Naive thymus-derived CD4-positive, alpha-beta T cell (primary cell): ENCODE data around the gene NPAS3. TPM values are rescaled to one million over a fixed set of nuclear protein-coding genes. Genes with fewer than 3 reads are reported as not detected.

Source experiments
- ATAC-seq: fragments of 150-1000 bp; cut with Tn5 transposase; 2 replicates; pipeline ENCODE4 v1.10.0; 2021; ENCODE audit warnings: mild to moderate bottlenecking, moderate library complexity
- CTCF ChIA-PET: fragments of 350-600 bp; sonication (Branson Sonifier 250); formaldehyde crosslinking; loops from one replicate; lab custom pipeline; 2021; ENCODE audit warnings: antibody characterized with exemption; lab: Charles Lee
- POLR2A ChIA-PET: fragments of 350-600 bp; sonication (Branson Sonifier 250); formaldehyde crosslinking; loops from one replicate; lab custom pipeline; 2021; ENCODE audit warnings: antibody characterized with exemption, inconsistent platforms; lab: Charles Lee
- DNase-seq, 9 donors: peaks; one replicate each; pipeline versions ENCODE4 v3.0.0 to v3.0.0-alpha.2; 2020 to 2022; ENCODE audit warnings: mixed read lengths in 1 of 9
- H3K27ac ChIP-seq: one replicate; pipeline ENCODE4 v1.7.0; 2013; ENCODE audit warnings: mild to moderate bottlenecking, low read depth, low read length, moderate library complexity
- H3K27me3 ChIP-seq, 2 donors: one replicate each; pipeline ENCODE4 v1.7.0; 2013; ENCODE audit warnings: low read length in 2 of 2, mild to moderate bottlenecking in 2 of 2, moderate library complexity in 2 of 2; ENCODE audit not compliant: control insufficient read depth in 2 of 2, insufficient read depth in 2 of 2
- H3K36me3 ChIP-seq, 3 experiments: 1 replicate in 2 of 3; 2 replicates in 1 of 3; pipeline ENCODE4 v1.7.0; 2013; ENCODE audit warnings: low read length in 3 of 3, mild to moderate bottlenecking in 3 of 3, moderate library complexity in 1 of 3; ENCODE audit not compliant: insufficient read depth in 3 of 3, control insufficient read depth in 2 of 3
- H3K4me1 ChIP-seq, 2 donors: one replicate each; pipeline ENCODE4 v1.7.0; 2013; ENCODE audit warnings: low read length in 2 of 2, mild to moderate bottlenecking in 2 of 2, moderate library complexity in 1 of 2; ENCODE audit not compliant: control insufficient read depth in 2 of 2, insufficient read depth in 2 of 2
- H3K4me3 ChIP-seq: 2 replicates; pipeline ENCODE4 v1.7.0; 2013; ENCODE audit warnings: mild to moderate bottlenecking, low read length
- H3K9me3 ChIP-seq, 3 experiments: 1 replicate in 2 of 3; 2 replicates in 1 of 3; pipeline ENCODE4 v1.7.0; 2013; ENCODE audit warnings: low read length in 3 of 3; ENCODE audit not compliant: control insufficient read depth in 2 of 3
- H3K27ac Mint-ChIP-seq, 9 donors: one replicate each; pipeline ENCODE4 v1.8.0; 2020 to 2022; ENCODE audit warnings: mixed read lengths in 9 of 9, mild to moderate bottlenecking in 8 of 9, moderate library complexity in 5 of 9, inconsistent platforms in 2 of 9
- H3K27me3 Mint-ChIP-seq, 5 donors: one replicate each; pipeline ENCODE4 v1.8.0; 2021 to 2022; ENCODE audit warnings: mixed read lengths in 5 of 5, mild to moderate bottlenecking in 1 of 5
- H3K36me3 Mint-ChIP-seq, 5 donors: one replicate each; pipeline ENCODE4 v1.8.0; 2020 to 2022; ENCODE audit warnings: mixed read lengths in 5 of 5, mild to moderate bottlenecking in 3 of 5, inconsistent platforms in 1 of 5
- H3K4me1 Mint-ChIP-seq, 7 donors: one replicate each; pipeline ENCODE4 v1.8.0; 2020 to 2022; ENCODE audit warnings: mixed read lengths in 7 of 7, mild to moderate bottlenecking in 3 of 7, inconsistent platforms in 1 of 7
- H3K4me3 Mint-ChIP-seq, 10 donors: one replicate each; pipeline ENCODE4 v1.8.0; 2020 to 2022; ENCODE audit warnings: mild to moderate bottlenecking in 10 of 10, mixed read lengths in 10 of 10, moderate library complexity in 6 of 10, inconsistent platforms in 2 of 10
- H3K9me3 Mint-ChIP-seq, 11 donors: one replicate each; pipeline ENCODE4 v1.8.0; 2020 to 2022; ENCODE audit warnings: mixed read lengths in 11 of 11, mild to moderate bottlenecking in 4 of 11, inconsistent platforms in 1 of 11, moderate library complexity in 1 of 11
- intact Hi-C, 2 donors: fragments of 100-400 bp; cut with micrococcal nuclease; formaldehyde crosslinking; loops; one replicate each; pipeline ENCODE4 v1.15.1; 2023
- polyA plus RNA-seq, 2 donors: library from polyadenylated mRNA; unstranded; fragments of 300-500 nt; fragmentation: Illumina TruSeq; gene quantifications; one replicate each; pipeline ENCODE4 v1.2.3, GENCODE V29; 2021
- total RNA-seq, 6 experiments: library from RNA in 5 of 6; stranded (reverse) in 5 of 6; gene quantifications; 1 replicate in 5 of 6; 2 replicates in 1 of 6; pipeline ENCODE4 v1.2.3 and lab custom pipeline; 2021 to 2026

Gene NPAS3
- total and polyA plus RNA-seq, 7 experiments from 2014 or later: not detected

DNA sequence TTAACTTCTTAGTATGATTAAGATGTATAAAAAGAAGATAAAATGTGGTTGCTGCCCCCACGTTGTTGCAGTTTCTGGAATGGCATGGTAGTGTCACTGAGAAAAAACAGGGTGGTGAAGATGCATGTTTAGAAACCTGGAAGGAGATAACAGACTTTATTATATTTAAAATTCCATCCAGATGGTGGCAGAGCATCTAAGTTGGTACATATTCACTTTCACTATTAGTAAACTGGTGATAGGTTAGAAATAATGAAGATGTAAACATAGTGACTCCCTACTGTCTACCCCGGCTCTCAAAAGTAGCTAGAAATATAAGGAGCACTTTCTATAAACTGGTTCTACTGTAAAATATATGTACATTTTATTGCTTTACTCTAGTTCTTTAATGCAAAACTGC, 279.3 kb downstream of the NPAS3 start:
- H3K27ac ChIP-seq: no peak overlapping the region
- POLR2A ChIA-PET: no interaction called here
- intact Hi-C loops: no loop called here
- no peaks in the 10 kb centered on the region for H3K4me1 ChIP-seq
- Mint-ChIP-seq H3K4me1 (no peaks in the 10 kb centered on the region), H3K27me3 (no peaks in the 10 kb centered on the region), H3K27ac (no peak overlapping the region), H3K9me3 (peaks cover 0 to 12% (median 0%) of the 10 kb centered on the region in 11 donors), H3K4me3 (no peak overlapping the region), H3K36me3 (peaks cover 0 to 4% (median 0%) of the 10 kb centered on the region in 5 donors)
- ATAC-seq: no peak
- no peaks in the 10 kb centered on the region for H3K9me3 ChIP-seq
- no peaks in the 10 kb centered on the region for H3K36me3 ChIP-seq
- no peak overlapping the region for H3K4me3 ChIP-seq
- no peaks in the 10 kb centered on the region for H3K27me3 ChIP-seq
- DNase-seq: no peak
- CTCF ChIA-PET: no interaction called here

DNA sequence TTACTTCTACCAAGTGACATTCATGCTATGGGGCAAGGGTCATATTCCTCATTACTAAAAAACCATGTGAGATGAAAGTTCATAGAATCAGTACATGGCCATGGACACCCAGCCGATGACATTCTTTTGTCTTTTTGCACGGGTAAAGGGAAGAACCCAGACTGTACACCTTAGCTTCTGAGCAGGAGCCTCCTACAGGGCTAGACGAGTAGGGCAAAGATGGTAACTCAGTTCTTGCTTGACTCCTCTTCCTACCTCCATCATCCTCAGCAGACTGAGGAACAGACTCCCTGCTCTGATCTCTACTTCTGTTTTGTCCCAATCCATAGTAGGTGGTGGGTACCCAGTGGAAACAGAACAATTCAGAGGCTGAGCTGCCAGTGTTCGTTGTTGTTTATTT, 281.3 kb downstream of the NPAS3 start:
- H3K4me3 ChIP-seq: no peak overlapping the region
- Mint-ChIP-seq H3K4me1 (no peaks in the 10 kb centered on the region), H3K36me3 (peaks cover 0 to 4% (median 0%) of the 10 kb centered on the region in 5 donors), H3K27me3 (no peaks in the 10 kb centered on the region), H3K27ac (no peak overlapping the region), H3K9me3 (peaks cover 0 to 12% (median 2%) of the 10 kb centered on the region in 11 donors), H3K4me3 (no peak overlapping the region)
- DNase-seq: no peak
- no peaks in the 10 kb centered on the region for H3K9me3 ChIP-seq
- no peaks in the 10 kb centered on the region for H3K4me1 ChIP-seq
- POLR2A ChIA-PET: no interaction called here
- H3K27me3 ChIP-seq: no peaks in the 10 kb centered on the region
- H3K27ac ChIP-seq: no peak overlapping the region
- intact Hi-C loops: no loop called here
- ATAC-seq: no peak
- CTCF ChIA-PET: no interaction called here
- H3K36me3 ChIP-seq: no peaks in the 10 kb centered on the region

DNA sequence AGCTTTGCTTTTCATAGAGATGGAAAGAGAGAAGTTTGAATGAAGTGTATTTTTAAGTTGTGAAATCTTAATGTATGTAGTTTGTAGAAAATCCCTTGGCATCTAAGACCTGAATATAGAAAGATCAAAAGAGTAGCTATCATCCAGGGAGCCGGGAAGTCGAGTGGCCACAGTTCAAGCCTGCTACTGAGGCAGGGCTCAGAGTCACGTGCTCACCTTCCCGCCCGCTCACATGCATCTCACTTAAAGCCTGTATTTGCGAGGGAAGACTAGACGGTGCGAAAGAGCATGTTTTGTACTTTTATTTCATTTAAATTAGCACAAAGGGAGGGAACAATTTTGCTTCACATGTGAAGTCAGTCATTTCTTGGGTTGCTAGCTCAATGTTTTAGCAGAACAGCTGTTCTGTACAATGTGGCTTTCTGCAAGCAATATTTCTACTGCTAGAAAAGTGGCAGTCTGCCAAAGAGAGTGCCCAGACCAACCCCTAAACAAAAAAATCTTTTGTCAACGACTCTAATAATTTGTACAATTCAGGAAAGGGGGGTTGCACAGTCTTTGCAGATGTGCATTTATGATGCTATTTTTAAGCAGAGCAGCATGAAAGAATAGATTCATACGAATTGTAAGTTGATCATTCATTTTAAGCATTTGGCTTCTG, 290.7 kb downstream of the NPAS3 start:
- no peak overlapping the region for H3K4me3 Mint-ChIP-seq
- Histone ChIP-seq H3K4me1 (no peaks in the 10 kb centered on the region), H3K9me3 (no peaks in the 10 kb centered on the region), H3K4me3 (no peak overlapping the region), H3K27ac (no peak overlapping the region), H3K27me3 (no peaks in the 10 kb centered on the region), H3K36me3 (no peaks in the 10 kb centered on the region)
- peaks cover 0 to 1% (median 0%) of the 10 kb centered on the region in 5 donors for H3K27me3 Mint-ChIP-seq
- H3K27ac Mint-ChIP-seq: no peak overlapping the region
- intact Hi-C loops: no loop called here
- DNase-seq (no peak), ATAC-seq (no peak)
- H3K4me1 Mint-ChIP-seq: no peaks in the 10 kb centered on the region
- no peaks in the 10 kb centered on the region for H3K36me3 Mint-ChIP-seq
- ChIA-PET CTCF (no interaction called here), POLR2A (no interaction called here)
- H3K9me3 Mint-ChIP-seq: peaks cover 0 to 2% (median 0%) of the 10 kb centered on the region in 11 donors

DNA sequence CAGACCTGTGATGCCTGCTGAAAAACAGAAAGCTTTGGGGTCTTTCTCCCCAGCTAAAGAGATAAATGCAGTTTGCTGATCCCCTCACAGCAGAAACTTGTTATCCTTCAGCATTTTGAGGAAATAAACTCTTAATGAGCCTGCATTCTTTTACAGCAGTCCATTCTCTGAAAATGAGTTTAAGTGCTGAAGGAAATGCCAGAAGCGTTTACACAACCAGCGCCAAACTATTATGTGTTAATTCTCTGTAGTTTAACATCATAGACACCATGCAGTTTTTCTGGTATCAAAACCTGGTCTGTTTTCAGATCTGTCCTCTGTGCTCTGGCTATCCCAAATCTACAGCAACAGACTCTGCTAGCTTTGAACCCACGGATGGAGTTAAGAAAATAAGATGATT, 291.3 kb downstream of the NPAS3 start:
- ChIA-PET POLR2A (no interaction called here), CTCF (no interaction called here)
- peaks cover 0 to 1% (median 0%) of the 10 kb centered on the region in 5 donors for H3K27me3 Mint-ChIP-seq
- Histone ChIP-seq H3K36me3 (no peaks in the 10 kb centered on the region), H3K27me3 (no peaks in the 10 kb centered on the region), H3K27ac (no peak overlapping the region), H3K4me3 (no peak overlapping the region), H3K9me3 (no peaks in the 10 kb centered on the region), H3K4me1 (no peaks in the 10 kb centered on the region)
- intact Hi-C loops: no loop called here
- H3K36me3 Mint-ChIP-seq: no peaks in the 10 kb centered on the region
- no peak overlapping the region for H3K27ac Mint-ChIP-seq
- DNase-seq (no peak), ATAC-seq (no peak)
- no peaks in the 10 kb centered on the region for H3K4me1 Mint-ChIP-seq
- no peak overlapping the region for H3K4me3 Mint-ChIP-seq
- peaks cover 0 to 2% (median 0%) of the 10 kb centered on the region in 11 donors for H3K9me3 Mint-ChIP-seq

DNA sequence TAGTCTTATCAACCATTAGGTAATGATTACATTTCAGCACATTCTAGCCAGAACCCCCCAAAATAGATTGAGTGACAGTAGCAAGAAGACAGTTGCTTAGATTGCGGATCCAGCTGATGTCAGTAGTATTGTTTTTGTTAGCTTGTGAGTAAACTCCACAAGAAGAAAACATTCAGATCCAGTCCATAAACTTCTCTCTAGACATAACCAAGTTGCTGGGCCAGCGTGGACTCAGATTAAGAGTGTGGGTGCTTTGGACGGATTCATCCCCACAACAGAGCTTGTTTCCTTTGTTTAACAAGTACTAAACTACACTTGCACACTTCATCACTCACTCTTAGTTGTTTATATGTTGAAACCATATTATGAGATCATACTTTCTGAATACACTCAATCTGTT, 293.4 kb downstream of the NPAS3 start:
- H3K4me3 ChIP-seq: no peak overlapping the region
- Mint-ChIP-seq H3K27ac (no peak overlapping the region), H3K9me3 (peaks cover 0 to 4% (median 0%) of the 10 kb centered on the region in 11 donors), H3K36me3 (no peaks in the 10 kb centered on the region), H3K27me3 (peaks cover 0 to 1% (median 0%) of the 10 kb centered on the region in 5 donors), H3K4me3 (no peak overlapping the region), H3K4me1 (no peaks in the 10 kb centered on the region)
- H3K27ac ChIP-seq: no peak overlapping the region
- H3K27me3 ChIP-seq: no peaks in the 10 kb centered on the region
- H3K4me1 ChIP-seq: no peaks in the 10 kb centered on the region
- CTCF ChIA-PET: no interaction called here
- no peaks in the 10 kb centered on the region for H3K36me3 ChIP-seq
- H3K9me3 ChIP-seq: no peaks in the 10 kb centered on the region
- POLR2A ChIA-PET: no interaction called here
- DNase-seq (no peak), ATAC-seq (no peak)
- intact Hi-C loops: no loop called here

DNA sequence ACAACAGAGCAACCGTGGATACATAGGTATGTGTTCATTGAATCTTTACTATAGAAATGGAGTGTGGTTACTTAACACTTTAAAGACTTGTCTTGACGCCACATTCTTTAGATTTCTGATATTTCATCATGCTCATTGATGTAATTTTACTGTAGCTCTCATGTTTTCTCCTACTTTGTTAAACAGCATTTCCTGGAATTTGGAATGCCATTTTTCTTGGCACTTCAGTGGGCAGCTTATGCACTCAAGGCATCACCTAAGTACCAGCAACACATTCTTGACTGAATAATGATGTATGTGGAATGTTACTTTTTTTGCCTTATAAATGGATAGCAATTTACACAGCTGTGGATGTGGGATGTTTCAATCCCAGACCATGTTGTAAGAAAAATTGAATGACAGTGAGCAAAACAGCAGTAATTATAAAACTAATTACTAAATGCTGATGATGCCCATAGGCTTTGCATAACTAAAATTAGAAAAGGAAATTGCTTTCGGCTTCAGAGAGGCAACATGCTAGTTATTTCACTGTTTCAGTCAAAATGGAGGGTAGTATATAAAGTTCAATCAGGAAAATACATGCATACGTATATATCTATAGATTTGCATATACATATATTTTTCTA, 298.5 kb downstream of the NPAS3 start:
- no peaks in the 10 kb centered on the region for H3K27me3 Mint-ChIP-seq
- peaks cover 0 to 11% (median 0%) of the 10 kb centered on the region in 11 donors for H3K9me3 Mint-ChIP-seq
- no peaks in the 10 kb centered on the region for H3K4me1 Mint-ChIP-seq
- H3K4me3 ChIP-seq: no peak overlapping the region
- DNase-seq: no peak
- H3K4me3 Mint-ChIP-seq: no peak overlapping the region
- H3K27me3 ChIP-seq: no peaks in the 10 kb centered on the region
- H3K9me3 ChIP-seq: no peaks in the 10 kb centered on the region
- no peak for ATAC-seq
- ChIA-PET POLR2A (no interaction called here), CTCF (no interaction called here)
- intact Hi-C loops: no loop called here
- no peaks in the 10 kb centered on the region for H3K4me1 ChIP-seq
- H3K27ac Mint-ChIP-seq: no peak overlapping the region
- H3K36me3 Mint-ChIP-seq: no peaks in the 10 kb centered on the region
- H3K27ac ChIP-seq: no peak overlapping the region
- H3K36me3 ChIP-seq: no peaks in the 10 kb centered on the region

DNA sequence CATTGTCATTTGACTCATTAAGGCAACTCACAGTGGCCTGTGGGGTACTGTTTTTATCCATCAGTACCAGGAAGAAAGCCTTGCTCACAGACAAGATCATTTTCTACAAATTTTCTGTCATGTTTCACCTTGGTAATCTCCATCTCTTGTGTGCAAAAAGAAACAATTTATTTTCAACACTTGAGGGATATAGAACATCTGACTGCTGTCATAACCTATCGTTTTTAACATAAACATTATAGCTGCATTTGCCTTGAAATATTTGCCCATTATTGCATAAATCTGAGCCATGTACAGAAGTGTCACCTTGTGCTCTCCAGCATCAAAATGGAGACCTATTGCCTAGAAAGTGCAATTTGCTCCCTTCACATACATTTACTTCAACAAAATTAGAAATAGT, 300.8 kb downstream of the NPAS3 start:
- H3K9me3 ChIP-seq: no peaks in the 10 kb centered on the region
- CTCF ChIA-PET: no interaction called here
- H3K36me3 ChIP-seq: no peaks in the 10 kb centered on the region
- DNase-seq (no peak), ATAC-seq (no peak)
- Mint-ChIP-seq H3K27ac (no peak overlapping the region), H3K27me3 (no peaks in the 10 kb centered on the region), H3K4me3 (no peak overlapping the region), H3K36me3 (no peaks in the 10 kb centered on the region), H3K9me3 (peaks cover 0 to 11% (median 0%) of the 10 kb centered on the region in 11 donors), H3K4me1 (no peaks in the 10 kb centered on the region)
- intact Hi-C loops: no loop called here
- POLR2A ChIA-PET: no interaction called here
- H3K4me3 ChIP-seq: no peak overlapping the region
- H3K4me1 ChIP-seq: no peaks in the 10 kb centered on the region
- H3K27ac ChIP-seq: no peak overlapping the region
- H3K27me3 ChIP-seq: no peaks in the 10 kb centered on the region
